ENCODE results near the gene WFDC6. TPM values are rescaled to one million over a fixed set of nuclear protein-coding genes. Genes with fewer than 3 reads are reported as not detected.

Gene WFDC6
- total RNA-seq, 2 experiments from 2014 or later = not detected

DNA sequence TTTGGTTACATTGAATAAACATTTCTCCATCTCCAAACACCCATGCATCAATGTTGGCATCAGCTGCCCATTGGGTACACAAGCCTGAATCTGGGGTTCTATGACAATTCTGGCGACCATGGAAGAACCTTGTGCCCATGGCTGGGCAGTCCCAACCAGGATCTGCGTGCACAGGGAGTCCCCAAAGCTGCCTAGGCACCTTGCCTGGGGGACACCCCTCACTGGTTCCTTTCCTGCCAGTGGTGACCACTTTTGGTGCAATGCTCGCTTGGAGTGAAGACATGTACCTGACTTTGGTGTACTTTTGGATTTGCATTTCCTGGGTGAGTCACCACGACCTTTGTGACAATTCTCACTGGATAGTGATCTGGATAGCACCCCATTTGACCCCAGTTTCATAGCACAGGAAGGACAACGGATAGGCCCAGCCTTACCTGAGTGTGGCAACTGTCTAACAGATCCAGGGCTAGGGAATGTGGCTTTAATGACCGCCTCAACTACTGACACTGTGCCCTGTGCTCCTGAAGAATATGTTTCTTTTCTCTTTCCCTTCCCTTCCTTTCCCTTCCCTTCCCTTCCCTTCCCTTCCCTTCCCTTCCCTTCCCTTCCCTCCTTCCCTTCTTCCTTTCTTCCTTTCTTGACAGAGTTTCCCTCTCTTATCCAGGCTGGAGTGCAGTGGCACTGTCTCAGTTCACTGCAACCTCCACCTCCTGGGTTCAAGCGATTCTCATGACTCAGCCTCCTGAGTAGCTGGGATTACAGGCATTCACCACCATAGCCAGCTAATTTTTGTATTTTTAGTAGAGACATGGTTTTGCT lies 31.0 kb downstream of the WFDC6 start:
- Mint-ChIP-seq H3K4me3 (no peak overlapping the region), H3K9me3 (no peaks in the 10 kb centered on the region), H3K36me3 (ENCODE audit: low read depth) (no peaks in the 10 kb centered on the region), H3K27ac (no peak overlapping the region), H3K4me1 (ENCODE audit: low read depth) (peaks cover 12% of the 10 kb centered on the region), H3K27me3 (peaks cover 31% of the 10 kb centered on the region)
- ATAC-seq (no peak), DNase-seq (peak; percentile 13)
- intact Hi-C loops (cut with micrococcal nuclease) = no loop called here
- ChIA-PET CTCF (interaction anchor here (1.0 kb wide), 1 partner anchor 121 kb away, joined by 3 read pairs; no protein-coding TSS in a partner anchor), POLR2A (no interaction called here)
- no peak for TF ChIP-seq CTCF (IDR thresholded peaks at IDR 0.05)

- H3K4me3 Mint-ChIP-seq = no peak overlapping the region
- ChIA-PET CTCF (no interaction called here), POLR2A (no interaction called here)
- TF ChIP-seq CTCF (IDR thresholded peaks at IDR 0.05) = no peak
- peak; percentile 45 for ATAC-seq
- no peaks in the 10 kb centered on the region for H3K36me3 Mint-ChIP-seq (ENCODE audit: low read depth)
- DNase-seq = no peak
- no peaks in the 10 kb centered on the region for H3K9me3 Mint-ChIP-seq
- H3K27me3 Mint-ChIP-seq = peaks cover 30% of the 10 kb centered on the region
- H3K4me1 Mint-ChIP-seq (ENCODE audit: low read depth) = peaks cover 12% of the 10 kb centered on the region
- no peak overlapping the region for H3K27ac Mint-ChIP-seq
- intact Hi-C loops (cut with micrococcal nuclease) = no loop called here
These were observed 32.1 kb downstream of the WFDC6 start for GRCh38 chr20:45507011-45507820.

- POLR2A ChIA-PET = no interaction called here
- H3K27ac Mint-ChIP-seq = no peak overlapping the region
- peaks cover 34% of the 10 kb centered on the region for H3K27me3 Mint-ChIP-seq
- TF ChIP-seq CTCF (IDR thresholded peaks at IDR 0.05) = no peak
- DNase-seq (no peak), ATAC-seq (no peak)
- no peak overlapping the region for H3K4me3 Mint-ChIP-seq
- intact Hi-C loops (cut with micrococcal nuclease) = no loop called here
- CTCF ChIA-PET = no interaction called here
- peaks cover 12% of the 10 kb centered on the region for H3K4me1 Mint-ChIP-seq (ENCODE audit: low read depth)
- H3K9me3 Mint-ChIP-seq = no peaks in the 10 kb centered on the region
- H3K36me3 Mint-ChIP-seq (ENCODE audit: low read depth) = no peaks in the 10 kb centered on the region
These were observed 32.9 kb downstream of the WFDC6 start for GRCh38 chr20:45506398-45506797.

GRCh38 chr20:45503403-45503802 lies 35.9 kb downstream of the WFDC6 start:
- no peak overlapping the region for H3K27ac Mint-ChIP-seq
- H3K4me1 Mint-ChIP-seq (ENCODE audit: low read depth) = peaks cover 12% of the 10 kb centered on the region
- ChIA-PET CTCF (interaction anchor here (1.2 to 1.7 kb wide), 2 partner anchors 66 to 268 kb away, joined by 3 to 4 read pairs; no protein-coding TSS in a partner anchor), POLR2A (no interaction called here)
- no peaks in the 10 kb centered on the region for H3K9me3 Mint-ChIP-seq
- no peak for DNase-seq
- no peak overlapping the region for H3K4me3 Mint-ChIP-seq
- H3K36me3 Mint-ChIP-seq (ENCODE audit: low read depth) = no peaks in the 10 kb centered on the region
- peaks cover 32% of the 10 kb centered on the region for H3K27me3 Mint-ChIP-seq
- intact Hi-C loops (cut with micrococcal nuclease) = no loop called here
- TF ChIP-seq CTCF (IDR thresholded peaks at IDR 0.05) = no peak
- ATAC-seq = no peak

GRCh38 chr20:45502561-45502960 lies 36.7 kb downstream of the WFDC6 start:
- ChIA-PET POLR2A (no interaction called here), CTCF (interaction anchor here (1.7 to 1.9 kb wide), 2 partner anchors 65 to 269 kb away, joined by 4 to 5 read pairs; no protein-coding TSS in a partner anchor)
- Mint-ChIP-seq H3K36me3 (ENCODE audit: low read depth) (no peaks in the 10 kb centered on the region), H3K4me1 (ENCODE audit: low read depth) (peaks cover 7% of the 10 kb centered on the region), H3K27ac (no peak overlapping the region), H3K9me3 (no peaks in the 10 kb centered on the region), H3K27me3 (peaks cover 29% of the 10 kb centered on the region), H3K4me3 (no peak overlapping the region)
- no peak for DNase-seq
- intact Hi-C loops (cut with micrococcal nuclease) = no loop called here
- no peak for ATAC-seq
- no peak for TF ChIP-seq CTCF (IDR thresholded peaks at IDR 0.05)
